WTC11 (cell line): ENCODE measurements around the gene FAM89A. TPM values are rescaled to one million over a fixed set of nuclear protein-coding genes. Genes with fewer than 3 reads are reported as not detected.

Experiments
- ATAC-seq: fragments of 200-7000 bp; cut with Tn5 transposase; 2 replicates; pipeline ENCODE4 v1.10.0; 2021; ENCODE audit warnings: mild to moderate bottlenecking, moderate library complexity
- CTCF ChIA-PET: fragments of 300-600 bp; sonication (Branson Sonifier 250); formaldehyde crosslinking; loops from one replicate; lab custom pipeline; 2021; ENCODE audit warnings: antibody characterized with exemption; lab: Charles Lee
- POLR2A ChIA-PET: fragments of 350-600 bp; sonication (Branson Sonifier 250); formaldehyde crosslinking; loops from one replicate; lab custom pipeline; 2021; ENCODE audit warnings: antibody characterized with exemption; lab: Charles Lee
- DNase-seq: peaks from one replicate; pipeline ENCODE4 v3.0.0; 2021; ENCODE audit warnings: low spot score
- H3K27ac Mint-ChIP-seq: 2 replicates; pipeline ENCODE4 v1.8.0; 2021; ENCODE audit warnings: mixed read lengths
- H3K27me3 Mint-ChIP-seq: 2 replicates; pipeline ENCODE4 v1.8.0; 2021; ENCODE audit warnings: low read depth, mild to moderate bottlenecking, moderate library complexity, mixed read lengths
- H3K36me3 Mint-ChIP-seq: 2 replicates; pipeline ENCODE4 v1.8.0; 2021; ENCODE audit warnings: mixed read lengths
- H3K4me1 Mint-ChIP-seq: 2 replicates; pipeline ENCODE4 v1.8.0; 2022; ENCODE audit warnings: mixed read lengths
- H3K4me3 Mint-ChIP-seq: 2 replicates; pipeline ENCODE4 v1.8.0; 2021; ENCODE audit warnings: mild to moderate bottlenecking, moderate library complexity, mixed read lengths
- H3K9me3 Mint-ChIP-seq: 2 replicates; pipeline ENCODE4 v1.8.0; 2021; ENCODE audit warnings: mixed read lengths
- AFF4 ChIP-seq: sonication (generic); formaldehyde crosslinking; IDR thresholded peaks from 2 replicates; pipeline ENCODE4 v1.8.1; 2023; ENCODE audit warnings: mild to moderate bottlenecking, missing genetic modification reagents, borderline replicate concordance
- FOXP1 ChIP-seq: sonication (generic); formaldehyde crosslinking; IDR thresholded peaks from 2 replicates; pipeline ENCODE4 v1.8.0; 2022; ENCODE audit warnings: missing genetic modification reagents, mild to moderate bottlenecking, moderate library complexity, borderline replicate concordance
- GTF2I ChIP-seq: fragments of 250-450 bp; sonication (Bioruptor Pico); conservative IDR thresholded peaks from 2 replicates; pipeline ENCODE4 v1.4.0; 2021; ENCODE audit warnings: mild to moderate bottlenecking
- HMGXB4 ChIP-seq: sonication (generic); formaldehyde crosslinking; IDR thresholded peaks from 2 replicates; pipeline ENCODE4 v1.8.1; 2023; ENCODE audit warnings: mild to moderate bottlenecking, moderate library complexity, missing genetic modification reagents
- NFYB ChIP-seq: sonication (generic); formaldehyde crosslinking; conservative IDR thresholded peaks from 2 replicates; pipeline ENCODE4 v1.8.0; 2022; ENCODE audit warnings: low read depth, missing genetic modification reagents
- PREB ChIP-seq: sonication (generic); formaldehyde crosslinking; IDR thresholded peaks from 2 replicates; pipeline ENCODE4 v1.8.1; 2022; ENCODE audit warnings: mild to moderate bottlenecking, missing genetic modification reagents, moderate library complexity, borderline replicate concordance
- RORB ChIP-seq: fragments of 250-450 bp; sonication (Bioruptor Pico); IDR thresholded peaks from 2 replicates; pipeline ENCODE4 v1.9.0; 2021; ENCODE audit warnings: mild to moderate bottlenecking
- ZBTB21 ChIP-seq: sonication (generic); formaldehyde crosslinking; IDR thresholded peaks from 2 replicates; pipeline ENCODE4 v1.8.1; 2023; ENCODE audit warnings: mild to moderate bottlenecking, missing genetic modification reagents, borderline replicate concordance
- ZMAT4 ChIP-seq: fragments of 250-450 bp; sonication (Bioruptor Pico); IDR thresholded peaks from 2 replicates; pipeline ENCODE4 v1.9.0; 2021; ENCODE audit warnings: mild to moderate bottlenecking
- ZNF219 ChIP-seq: sonication (generic); formaldehyde crosslinking; IDR thresholded peaks from 2 replicates; pipeline ENCODE4 v1.8.0; 2023; ENCODE audit warnings: missing genetic modification reagents, mild to moderate bottlenecking, borderline replicate concordance
- ZNF232 ChIP-seq: sonication (generic); formaldehyde crosslinking; IDR thresholded peaks from 2 replicates; pipeline ENCODE4 v1.8.0; 2022; ENCODE audit warnings: mild to moderate bottlenecking, missing genetic modification reagents
- ZNF423 ChIP-seq: fragments of 250-450 bp; sonication (Bioruptor Pico); IDR thresholded peaks from 2 replicates; pipeline ENCODE4 v2.1.2; 2022; ENCODE audit warnings: mild to moderate bottlenecking, moderate library complexity
- ZNF425 ChIP-seq: fragments of 250-450 bp; sonication (Bioruptor Pico); conservative IDR thresholded peaks from 2 replicates; pipeline ENCODE4 v1.9.0; 2021; ENCODE audit warnings: mild to moderate bottlenecking
- ZNF512 ChIP-seq: sonication (generic); formaldehyde crosslinking; IDR thresholded peaks from 2 replicates; pipeline ENCODE4 v1.8.1; 2022; ENCODE audit warnings: missing genetic modification reagents, borderline replicate concordance
- total RNA-seq: library from RNA; stranded (reverse); gene quantifications from 3 replicates; pipeline ENCODE4 v1.2.3, GENCODE V29; 2021

FAM89A gene
- total RNA-seq, 1 experiment from 2014 or later: 2.4 TPM

GRCh38 chr1:230977761-230978490 lies 62.1 kb downstream of the FAM89A start:
- Mint-ChIP-seq H3K9me3 (no peaks in the 10 kb centered on the region), H3K4me1 (peaks cover 15% of the 10 kb centered on the region), H3K27ac (no peak overlapping the region), H3K27me3 (peaks cover 30% of the 10 kb centered on the region), H3K4me3 (peak overlapping the region; percentile 78), H3K36me3 (no peaks in the 10 kb centered on the region)
- TF ChIP-seq ZNF512 (no peak), NFYB (CRISPR knock-in tag) (no peak), FOXP1 (CRISPR knock-in tag) (no peak; the same call in 1 of the 2 replicates), GTF2I (CRISPR knock-in tag) (no peak), RORB (CRISPR knock-in tag) (no peak), AFF4 (CRISPR knock-in tag) (no peak), ZBTB21 (CRISPR knock-in tag) (no peak), ZMAT4 (no peak), PREB (no peak), ZNF219 (CRISPR knock-in tag) (no peak), ZNF232 (no peak), ZNF423 (CRISPR knock-in tag) (no peak), HMGXB4 (CRISPR knock-in tag) (no peak), ZNF425 (CRISPR knock-in tag) (no peak)
- ChIA-PET POLR2A (no interaction called here), CTCF (interaction anchor here (0.5 to 1.8 kb wide), 3 partner anchors 29 to 180 kb away, joined by 3 to 8 read pairs (median 4); no protein-coding TSS in a partner anchor)
- ATAC-seq: no peak
- peak; percentile 34 for DNase-seq
